IPS DF 6.9 (cell line): ENCODE measurements around the gene ATAD3C.
A peak's percentile ranks its signal among the peaks of the same experiment; 100 is the strongest.

Source experiments
- DNase-seq: peaks from one replicate; pipeline ENCODE4 v3.0.0-alpha.2; 2013; ENCODE audit warnings: low read depth, low spot score
- H3K27ac ChIP-seq: one replicate; pipeline ENCODE4 v1.5.1; 2013; ENCODE audit warnings: low read length, control low read depth
- H3K27me3 ChIP-seq: 2 replicates; pipeline ENCODE4 v1.6.1; 2013; ENCODE audit warnings: mild to moderate bottlenecking, low read length; ENCODE audit not compliant: control insufficient read depth, insufficient read depth
- H3K36me3 ChIP-seq: 2 replicates; pipeline ENCODE4 v1.6.1; 2013; ENCODE audit warnings: low read length; ENCODE audit not compliant: control insufficient read depth, insufficient read depth
- H3K4me1 ChIP-seq: 2 replicates; pipeline ENCODE4 v1.6.1; 2013; ENCODE audit warnings: low read length; ENCODE audit not compliant: control insufficient read depth, insufficient read depth
- H3K4me3 ChIP-seq: 2 replicates; pipeline ENCODE4 v1.5.1; 2013; ENCODE audit warnings: mild to moderate bottlenecking, low read length
- H3K9me3 ChIP-seq: 2 replicates; pipeline ENCODE4 v1.6.1; 2013; ENCODE audit warnings: low read length, inconsistent platforms; ENCODE audit not compliant: control insufficient read depth, insufficient read depth
- WGBS: extraction: QIAGEN DNeasy Blood & Tissue Kit; methylation state at CpG from one replicate; pipeline ENCODE4 v1.1.7; 2013; ENCODE audit warnings: mixed read lengths, missing lambda C conversion rate; ENCODE audit not compliant: insufficient read length, insufficient coverage; 5-methylcytosine and 5-hydroxymethylcytosine counted together

The ATAD3C gene

GRCh38 chr1:1431845-1432273, 17.6 kb upstream of the ATAD3C start:
- no peak for DNase-seq
- no CpG with 5 or more reads among the region's 5 CpGs for WGBS
- Histone ChIP-seq H3K27ac (no peak overlapping the region), H3K36me3 (no peaks in the 10 kb centered on the region), H3K4me3 (no peak overlapping the region), H3K4me1 (peaks cover 27% of the 10 kb centered on the region), H3K27me3 (no peaks in the 10 kb centered on the region), H3K9me3 (no peaks in the 10 kb centered on the region)

GRCh38 chr1:1432274-1432950, 17.1 kb upstream of the ATAD3C start:
- DNase-seq, result no peak
- Histone ChIP-seq H3K36me3 (no peaks in the 10 kb centered on the region), H3K4me3 (no peak overlapping the region), H3K27ac (no peak overlapping the region), H3K4me1 (peaks cover 27% of the 10 kb centered on the region), H3K9me3 (no peaks in the 10 kb centered on the region), H3K27me3 (no peaks in the 10 kb centered on the region)
- whole genome bisulfite sequencing, result no CpG with 5 or more reads among the region's 28 CpGs

- no peaks in the 10 kb centered on the region for H3K36me3 ChIP-seq
- no peak overlapping the region for H3K4me3 ChIP-seq
- no peaks in the 10 kb centered on the region for H3K9me3 ChIP-seq
- no peak overlapping the region for H3K27ac ChIP-seq
- no peaks in the 10 kb centered on the region for H3K27me3 ChIP-seq
- H3K4me1 ChIP-seq, result peaks cover 27% of the 10 kb centered on the region
- no CpG with 5 or more reads among the region's 34 CpGs for WGBS
- no peak for DNase-seq
These were observed 16.3 kb upstream of the ATAD3C start for GRCh38 chr1:1432951-1433803.

- Histone ChIP-seq H3K4me3 (no peak overlapping the region), H3K27ac (no peak overlapping the region), H3K4me1 (peaks cover 27% of the 10 kb centered on the region), H3K36me3 (no peaks in the 10 kb centered on the region), H3K9me3 (no peaks in the 10 kb centered on the region), H3K27me3 (no peaks in the 10 kb centered on the region)
- DNase-seq, result no peak
- no CpG with 5 or more reads among the region's 12 CpGs for WGBS
These were observed 15.7 kb upstream of the ATAD3C start for GRCh38 chr1:1433804-1434130.

GRCh38 chr1:1434131-1434823, 15.2 kb upstream of the ATAD3C start:
- DNase-seq, result no peak
- Histone ChIP-seq H3K27me3 (no peaks in the 10 kb centered on the region), H3K27ac (no peak overlapping the region), H3K9me3 (no peaks in the 10 kb centered on the region), H3K36me3 (0 out of 2 replicates have a peak, but pooled peaks cover 3% of the 10 kb centered on the region), H3K4me1 (peaks cover 27% of the 10 kb centered on the region), H3K4me3 (no peak overlapping the region)
- no CpG with 5 or more reads among the region's 32 CpGs for WGBS

- no peaks in the 10 kb centered on the region for H3K9me3 ChIP-seq
- H3K4me3 ChIP-seq, result peak overlapping the region; percentile 41; the same call in 1 of the 2 replicates
- no CpG with 5 or more reads among the region's 4 CpGs for WGBS
- peaks cover 27% of the 10 kb centered on the region for H3K4me1 ChIP-seq
- no peak overlapping the region for H3K27ac ChIP-seq
- no peak for DNase-seq
- H3K36me3 ChIP-seq, result 0 out of 2 replicates have a peak, but pooled peaks cover 3% of the 10 kb centered on the region
- no peaks in the 10 kb centered on the region for H3K27me3 ChIP-seq
These were observed 14.7 kb upstream of the ATAD3C start for GRCh38 chr1:1434824-1435105.

- no CpG with 5 or more reads among the region's 89 CpGs for WGBS
- H3K27me3 ChIP-seq, result no peaks in the 10 kb centered on the region
- DNase-seq, result no peak
- H3K4me1 ChIP-seq, result peaks cover 27% of the 10 kb centered on the region
- H3K9me3 ChIP-seq, result no peaks in the 10 kb centered on the region
- H3K36me3 ChIP-seq, result peaks cover 3% of the 10 kb centered on the region; the same call in 1 of the 2 replicates
- no peak within 1 kb of the TSS for H3K27ac ChIP-seq
- H3K4me3 ChIP-seq, result peak within 1 kb of the TSS; percentile 41
These were observed 14.2 kb upstream of the ATAD3C start, which contains the start of gene VWA1 for GRCh38 chr1:1435106-1435903. Gene VWA1 (plus strand): TSS chr1:1435690. CDS start chr1:1435749, 59 bp downstream.

- DNase-seq, result no peak
- peak overlapping the region; percentile 41; the same call in 1 of the 2 replicates for H3K4me3 ChIP-seq
- H3K27me3 ChIP-seq, result no peaks in the 10 kb centered on the region
- H3K36me3 ChIP-seq, result peaks cover 3% of the 10 kb centered on the region; the same call in 1 of the 2 replicates
- H3K9me3 ChIP-seq, result no peaks in the 10 kb centered on the region
- no peak overlapping the region for H3K27ac ChIP-seq
- peaks cover 27% of the 10 kb centered on the region for H3K4me1 ChIP-seq
- no CpG with 5 or more reads among the region's 40 CpGs for WGBS
These were observed 13.4 kb upstream of the ATAD3C start for GRCh38 chr1:1435911-1436629.

- Histone ChIP-seq H3K4me3 (no peak overlapping the region), H3K9me3 (no peaks in the 10 kb centered on the region), H3K27me3 (no peaks in the 10 kb centered on the region), H3K36me3 (peaks cover 3% of the 10 kb centered on the region; the same call in 1 of the 2 replicates), H3K4me1 (peaks cover 25% of the 10 kb centered on the region), H3K27ac (no peak overlapping the region)
- no peak for DNase-seq
- no CpG with 5 or more reads among the region's 7 CpGs for WGBS
These were observed 12.9 kb upstream of the ATAD3C start for GRCh38 chr1:1436630-1437032.
